NCI-H128 (cell line): ENCODE data around the gene EPX.

Experiments used
- DNase-seq: peaks from one replicate; lab custom pipeline; 2025; ENCODE audit not compliant: unreplicated experiment; lab: John Stamatoyannopoulos, UW

The EPX gene

DNA sequence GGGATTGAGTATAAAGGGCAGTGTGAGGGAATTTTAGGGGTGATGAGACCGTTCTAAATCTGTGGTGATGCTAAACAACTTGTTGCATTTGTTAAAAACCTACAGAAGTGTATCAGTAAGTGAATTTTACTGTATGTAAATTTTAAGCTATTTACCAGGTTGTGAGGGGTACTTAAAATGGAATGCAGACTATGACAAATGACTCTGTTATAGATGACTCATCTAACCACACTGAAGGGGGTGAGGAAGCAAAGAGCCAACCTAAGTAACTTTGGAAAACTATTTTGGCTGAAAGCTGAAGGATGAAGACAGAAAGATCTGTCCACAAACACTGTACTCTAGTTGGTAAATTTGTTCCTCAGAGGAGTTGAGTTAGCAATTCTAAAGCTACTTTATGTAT lies 31.8 kb downstream of the EPX start:
- DNase-seq = no peak

DNA sequence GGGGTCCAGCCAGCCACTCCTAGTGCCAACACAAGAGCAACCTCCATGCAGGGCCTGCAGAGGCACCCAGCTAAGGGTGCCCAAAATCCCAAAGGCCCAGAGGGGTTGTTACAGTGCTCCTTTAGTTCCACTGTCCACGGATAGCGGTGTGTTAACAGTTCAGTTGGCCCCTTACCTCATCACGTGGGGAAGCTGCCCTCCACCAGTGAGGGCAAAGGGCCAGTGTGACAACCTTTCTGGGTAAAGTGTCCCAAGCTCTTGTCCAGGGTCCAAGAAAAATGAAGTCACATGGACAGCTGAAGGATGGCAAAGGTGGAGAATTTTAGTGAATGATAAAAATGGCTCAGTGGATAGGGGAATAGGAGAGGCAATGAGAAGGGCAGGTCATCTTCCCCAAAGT lies 35.2 kb downstream of the EPX start:
- DNase-seq = no peak

DNA sequence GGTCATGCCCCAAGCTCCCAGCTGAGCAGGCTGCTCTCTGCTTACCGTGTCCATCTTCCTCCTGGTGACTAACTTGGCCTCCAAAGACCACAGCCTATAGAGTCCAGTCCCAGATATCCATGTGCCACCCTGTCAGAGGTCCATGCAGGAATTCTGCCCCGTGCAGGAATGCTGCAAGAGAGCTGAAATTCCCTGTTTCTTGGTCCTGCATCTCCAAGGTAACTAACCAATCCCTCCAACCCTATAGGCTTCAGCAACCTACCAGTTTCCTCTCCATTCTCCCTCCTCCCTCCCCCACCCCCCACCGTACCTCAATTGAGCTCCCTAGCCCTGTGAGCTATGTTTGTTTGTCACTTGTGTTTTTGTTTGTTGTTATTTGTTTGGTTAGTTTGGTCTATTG lies 36.2 kb downstream of the EPX start:
- no peak for DNase-seq

DNA sequence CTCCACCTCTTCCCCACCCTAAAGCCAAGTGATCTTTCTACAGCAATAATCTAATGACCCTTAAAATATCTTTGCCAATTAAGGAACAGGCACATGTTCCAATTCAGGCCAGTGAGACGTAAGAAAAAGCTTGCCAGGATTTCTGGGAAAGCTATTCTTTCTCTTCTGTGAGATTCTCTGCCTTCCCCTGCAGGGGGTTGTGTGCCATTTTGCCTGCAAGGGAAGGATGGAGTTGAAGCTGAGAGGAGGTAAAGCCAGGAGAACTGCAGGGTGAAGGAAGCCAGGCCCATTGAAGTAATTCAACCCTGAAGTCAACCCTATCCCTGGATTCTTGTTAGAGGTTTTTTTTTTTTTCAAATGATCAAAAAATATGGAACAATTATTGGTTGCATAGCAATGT lies 36.9 kb downstream of the EPX start:
- DNase-seq = no peak

DNA sequence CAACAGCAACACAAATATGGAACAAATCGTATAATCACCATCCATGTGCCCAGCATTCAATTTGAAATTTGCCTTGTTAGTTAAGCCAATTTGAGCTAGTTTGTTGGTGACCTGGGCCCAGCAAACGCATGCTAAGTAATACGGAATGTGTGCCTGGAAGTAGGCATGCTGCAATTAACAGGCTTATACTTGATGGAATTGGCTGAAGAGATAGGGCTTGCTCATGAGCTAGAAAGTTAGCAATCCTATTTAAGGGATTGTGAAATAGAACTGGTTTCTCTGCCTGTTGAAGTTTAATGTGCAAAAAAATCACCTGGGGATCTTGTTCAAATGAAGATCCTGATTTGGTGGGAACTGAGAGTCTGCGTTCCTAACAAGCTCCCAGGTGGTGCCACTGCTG lies 37.4 kb downstream of the EPX start:
- DNase-seq = no peak

DNA sequence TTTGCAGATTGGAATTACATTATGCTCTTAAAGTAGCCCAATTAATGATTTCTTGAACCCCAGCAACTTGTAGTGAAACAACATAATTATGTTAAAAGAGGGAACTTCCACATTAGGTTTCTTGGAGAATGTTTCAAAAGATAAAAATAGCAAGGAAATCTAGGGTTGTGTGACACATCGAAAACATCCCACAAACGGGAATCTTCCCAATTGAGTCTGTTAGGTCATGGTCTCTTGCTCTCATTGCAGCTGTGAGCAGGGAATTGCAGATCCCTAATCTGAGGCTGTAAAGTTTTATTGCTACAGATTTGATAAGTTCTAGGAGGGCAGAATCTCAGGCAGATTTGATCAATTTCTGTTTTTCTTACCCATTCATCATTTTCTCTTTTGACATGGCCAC lies 39.1 kb downstream of the EPX start:
- DNase-seq = no peak

DNA sequence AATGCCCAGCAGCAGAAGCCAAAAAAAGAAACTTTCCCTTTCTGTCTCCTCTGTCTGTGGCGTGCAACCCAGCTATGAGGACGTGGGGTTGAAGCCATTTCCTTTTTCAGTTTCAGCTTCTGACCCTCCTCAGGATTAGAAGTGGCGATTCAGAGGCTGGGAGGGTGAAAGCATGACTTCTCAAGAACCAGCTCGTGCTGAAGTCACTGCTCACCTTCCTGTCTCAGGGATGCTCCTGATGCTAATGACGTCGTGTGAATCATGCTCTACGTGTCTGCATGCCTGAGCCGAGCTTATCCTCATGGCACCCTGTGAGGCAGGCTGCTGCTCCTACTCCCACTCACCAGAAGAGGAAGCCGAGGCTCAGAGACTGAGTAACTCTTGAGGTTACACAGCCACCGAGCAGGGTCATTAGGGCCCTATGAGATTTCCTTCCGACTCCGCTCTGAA lies 40.2 kb downstream of the EPX start:
- no peak for DNase-seq

DNA sequence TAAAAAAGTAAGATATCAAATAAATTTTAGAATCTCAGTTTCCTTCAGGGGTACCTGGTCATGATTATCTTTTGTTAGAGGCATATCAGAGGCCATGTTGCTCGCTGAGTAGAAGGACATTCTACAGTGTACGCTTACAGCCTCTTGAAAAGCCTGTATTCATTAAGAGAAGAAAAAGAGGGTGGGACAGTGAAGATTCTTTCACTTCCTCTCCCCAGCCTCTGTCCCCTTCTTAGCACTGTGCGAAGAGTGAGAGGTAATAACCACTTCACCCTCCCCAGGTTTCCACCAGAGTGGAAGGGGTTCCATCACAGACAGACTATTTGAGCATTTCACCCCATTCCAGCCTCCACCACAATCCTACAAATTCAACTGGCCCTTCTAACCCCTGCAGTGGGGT lies 41.0 kb downstream of the EPX start:
- no peak for DNase-seq

DNA sequence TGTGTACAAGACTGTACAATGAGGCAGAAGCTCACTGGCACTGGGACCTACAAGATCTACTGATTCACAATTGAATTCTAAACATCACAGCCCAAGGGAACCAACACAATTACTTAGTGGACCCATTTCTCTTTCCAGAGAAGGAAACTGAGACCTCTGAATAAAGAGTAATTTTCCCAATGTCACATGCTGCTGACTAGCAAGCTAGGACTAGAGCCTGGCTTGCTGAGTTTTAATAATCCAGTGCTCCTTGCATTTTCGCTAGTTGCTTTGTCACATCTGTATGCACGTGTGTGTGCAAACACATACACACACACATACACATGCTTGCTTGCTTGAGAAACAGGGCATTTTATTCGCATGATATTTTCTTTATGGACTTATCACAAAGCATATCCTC lies 42.0 kb downstream of the EPX start:
- DNase-seq = no peak

DNA sequence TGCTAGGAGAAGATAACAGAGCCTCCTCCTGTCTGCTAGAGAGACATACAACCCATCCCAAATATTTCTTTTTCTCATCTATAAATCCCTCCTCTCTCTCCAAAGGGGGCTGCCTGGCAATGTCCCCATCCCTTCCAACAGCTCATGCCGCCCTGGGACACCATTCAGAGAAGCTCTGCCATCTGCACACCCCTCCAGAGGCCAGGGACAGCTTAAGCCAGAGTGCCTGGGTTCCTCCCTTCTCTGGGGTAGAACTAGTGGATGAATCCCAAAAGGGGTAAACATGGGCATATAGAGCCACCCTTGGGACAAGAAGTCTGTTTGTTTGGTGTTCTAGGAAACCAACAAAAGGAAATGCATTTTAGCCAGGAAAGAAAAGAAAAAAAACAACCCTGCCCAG lies 43.3 kb downstream of the EPX start:
- no peak for DNase-seq

DNA sequence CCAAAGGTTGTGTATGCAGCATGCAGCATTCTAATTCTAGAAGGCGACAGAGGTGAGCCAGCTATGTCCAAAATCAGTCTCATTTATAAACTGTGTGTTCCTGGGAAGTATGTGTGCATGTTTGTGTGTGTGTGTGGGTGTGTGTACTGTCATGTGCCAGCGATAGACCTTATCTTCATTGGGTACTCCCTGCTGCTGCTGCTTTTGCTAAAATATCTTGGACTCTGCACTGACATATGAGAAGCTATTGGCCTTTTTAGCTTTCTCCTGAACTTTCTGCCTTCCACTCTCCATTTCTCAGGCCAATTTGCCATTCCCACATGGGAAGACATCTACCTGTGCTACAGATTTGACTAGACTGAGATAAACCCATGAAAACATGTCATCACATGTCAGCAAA lies 43.9 kb downstream of the EPX start:
- no peak for DNase-seq

DNA sequence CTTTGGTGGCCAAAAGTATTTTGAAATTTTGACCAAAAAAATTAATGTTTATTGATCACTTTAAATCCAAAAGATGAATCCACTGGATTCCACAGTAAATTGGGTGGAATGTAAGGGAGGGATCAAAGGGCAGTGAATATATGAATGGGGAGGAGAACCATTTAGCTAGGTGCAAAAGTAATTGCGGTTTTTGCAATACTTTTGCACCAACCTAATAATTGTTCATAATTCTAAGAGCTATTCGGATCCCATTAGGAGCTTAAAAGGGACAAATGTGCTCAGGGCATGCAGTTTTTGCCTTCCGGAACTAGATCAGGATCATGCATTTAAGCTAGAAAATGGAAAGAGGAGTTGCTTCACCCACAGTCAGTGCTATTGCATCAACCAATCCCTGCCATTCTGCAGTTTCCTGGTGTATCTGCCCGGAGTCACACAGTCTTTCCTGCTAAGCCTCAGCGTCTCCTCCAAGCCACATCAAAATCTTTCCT lies 45.7 kb downstream of the EPX start, which contains the start of gene LPO:
Gene LPO, plus strand, starts transcription at position 438 of the 488 bp plus-strand sequence. CDS start 4,396 bp downstream, outside the sequence.
- no peak for DNase-seq

DNA sequence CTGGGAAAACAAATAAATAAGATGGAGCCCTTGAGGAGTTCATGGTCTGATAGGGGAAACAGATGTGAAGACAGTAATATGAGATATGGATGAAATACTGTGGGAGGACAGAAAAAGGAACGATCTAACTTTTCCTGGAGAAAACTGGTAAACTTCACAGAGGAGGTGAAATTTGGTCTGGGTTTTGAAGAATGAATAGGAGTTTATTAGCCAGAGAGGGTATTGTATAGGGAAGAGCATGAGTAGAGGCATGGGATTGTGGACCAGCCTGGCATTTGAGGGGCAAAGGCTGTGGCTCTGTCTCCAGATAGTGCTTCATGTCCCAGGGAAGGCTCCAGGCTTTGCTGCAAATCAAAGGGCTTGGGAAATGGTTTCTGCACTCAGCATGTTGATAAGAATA lies 47.5 kb downstream of the EPX start:
- no peak for DNase-seq

DNA sequence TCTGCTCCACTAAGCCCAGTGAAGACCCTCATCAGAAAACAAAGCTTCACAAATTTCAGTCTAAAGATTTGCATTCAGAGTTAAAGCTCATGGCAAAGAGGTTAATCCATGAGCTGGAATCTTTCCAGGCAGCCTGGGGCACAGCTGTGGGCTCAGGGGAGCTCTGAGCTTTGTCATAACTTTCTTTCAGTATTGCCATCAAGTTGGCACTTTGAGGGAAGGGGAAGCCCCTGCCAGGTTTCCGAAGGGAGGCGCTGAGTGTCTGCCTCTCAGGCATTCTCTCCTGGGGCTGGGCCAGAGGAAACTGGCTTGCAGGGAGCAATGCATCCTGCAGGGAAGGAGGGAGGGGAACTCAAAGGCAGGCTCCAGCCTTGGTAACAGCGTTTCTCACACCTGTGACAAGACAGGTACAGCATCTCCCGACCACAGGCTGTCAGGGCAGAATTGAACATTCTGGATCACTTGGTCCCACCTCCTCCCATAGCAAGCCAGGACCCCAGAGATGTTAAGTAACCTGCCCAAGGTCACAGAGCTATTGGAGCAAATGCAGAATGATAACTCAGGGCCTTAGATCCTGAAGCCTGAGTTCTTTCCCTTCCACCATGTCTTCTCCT lies 49.8 kb downstream of the EPX start:
- DNase-seq = no peak

DNA sequence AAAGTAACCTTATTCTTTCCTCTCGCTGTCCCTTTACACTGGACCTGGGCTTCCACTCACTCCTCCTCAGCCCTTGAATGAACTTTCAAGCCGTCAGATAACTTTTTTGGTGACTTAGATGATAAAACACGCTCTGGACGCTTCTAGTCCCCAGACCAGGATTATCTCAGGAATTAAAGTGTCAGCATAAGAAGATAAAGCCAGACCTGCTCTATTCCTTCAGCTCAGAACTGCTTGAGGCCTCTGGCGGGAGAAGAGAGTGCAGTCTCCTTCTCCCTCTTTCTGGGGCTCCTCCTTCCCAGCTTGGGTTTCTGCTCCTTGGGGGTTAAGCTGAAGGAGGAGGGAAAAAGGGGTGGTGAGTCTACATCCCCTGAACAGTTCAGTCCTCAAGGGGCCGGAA lies 52.4 kb downstream of the EPX start:
- DNase-seq = no peak

DNA sequence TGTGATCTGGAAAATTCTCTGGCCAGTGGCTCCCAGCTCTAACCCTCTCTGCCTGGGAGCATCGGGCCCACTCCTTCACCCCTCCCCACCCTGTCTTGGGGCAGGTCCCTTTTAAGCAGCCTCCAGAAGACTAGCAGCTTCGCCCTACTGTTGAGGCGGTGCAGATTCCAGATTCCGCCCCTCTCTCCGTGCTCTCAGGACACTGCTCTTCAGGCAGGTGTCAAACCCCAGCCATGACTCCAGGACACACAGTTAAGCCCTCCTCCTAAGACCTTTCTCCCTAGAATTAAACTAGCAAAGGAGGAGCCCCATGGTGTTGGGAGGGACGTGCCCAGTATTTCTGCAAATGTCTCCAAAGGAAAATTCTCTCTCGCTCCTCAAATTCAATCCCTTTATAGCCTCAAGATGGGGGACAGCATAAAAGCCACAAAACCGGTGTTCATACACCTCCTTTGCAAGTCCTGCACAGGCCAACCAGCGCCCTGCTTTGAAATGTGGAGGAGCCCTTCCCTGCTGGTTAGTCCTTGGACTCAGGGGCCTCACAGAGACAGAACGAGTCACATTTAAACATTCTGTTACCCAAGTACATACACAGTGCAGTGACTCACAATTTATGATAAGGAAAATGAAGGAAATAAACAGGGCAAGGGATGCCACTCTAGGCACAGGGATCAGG lies 53.0 kb downstream of the EPX start:
- no peak for DNase-seq

DNA sequence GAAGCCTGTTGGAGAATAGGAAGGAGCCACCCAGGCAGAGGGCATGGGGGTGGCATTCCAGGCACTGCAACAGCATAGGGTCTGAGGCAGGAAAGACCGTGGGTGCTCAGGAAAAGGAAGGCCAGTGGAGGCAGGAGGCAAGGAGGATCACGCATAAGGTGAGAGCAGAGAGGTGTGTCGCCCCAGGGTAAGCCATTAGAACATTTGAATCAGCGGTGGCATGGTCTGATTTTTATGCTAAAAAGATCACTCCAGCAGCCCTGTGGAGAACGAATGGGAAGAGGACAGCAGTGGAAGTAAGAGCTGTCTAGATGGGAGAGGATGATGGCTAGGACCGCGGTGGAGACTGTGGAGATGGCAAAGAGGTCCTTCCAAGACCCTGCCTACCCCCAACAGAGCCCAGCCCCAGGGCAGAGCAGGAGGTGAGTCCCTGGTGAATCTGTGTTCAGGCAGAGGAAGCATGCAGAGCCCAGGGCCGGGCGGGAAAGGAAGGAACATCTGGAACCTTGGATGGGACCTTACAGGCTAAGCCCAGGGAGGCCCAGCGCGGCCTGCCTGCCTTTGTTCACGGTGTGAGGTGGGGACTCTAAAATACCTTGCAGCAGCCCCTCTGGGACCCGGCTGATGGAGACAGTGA lies 53.7 kb downstream of the EPX start:
- no peak for DNase-seq

DNA sequence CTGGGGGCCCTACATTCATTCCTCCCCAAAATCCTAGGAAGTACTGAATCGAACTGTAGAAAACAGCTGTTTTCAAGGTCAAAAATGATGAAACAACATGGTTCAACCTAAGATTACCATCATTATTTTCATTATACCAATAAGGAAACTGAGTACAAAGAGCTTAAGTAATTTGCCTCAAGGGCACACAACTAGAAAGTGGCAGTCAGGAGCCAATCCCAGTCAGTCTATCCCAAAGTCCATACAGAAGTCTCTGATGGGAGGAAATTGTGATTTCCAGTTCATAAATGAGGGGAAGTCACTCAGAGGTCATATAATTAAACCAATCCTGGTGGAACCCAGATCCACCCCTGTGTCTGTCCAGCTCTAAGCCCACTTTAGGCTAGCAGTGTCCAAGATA lies 54.3 kb downstream of the EPX start:
- no peak for DNase-seq

DNA sequence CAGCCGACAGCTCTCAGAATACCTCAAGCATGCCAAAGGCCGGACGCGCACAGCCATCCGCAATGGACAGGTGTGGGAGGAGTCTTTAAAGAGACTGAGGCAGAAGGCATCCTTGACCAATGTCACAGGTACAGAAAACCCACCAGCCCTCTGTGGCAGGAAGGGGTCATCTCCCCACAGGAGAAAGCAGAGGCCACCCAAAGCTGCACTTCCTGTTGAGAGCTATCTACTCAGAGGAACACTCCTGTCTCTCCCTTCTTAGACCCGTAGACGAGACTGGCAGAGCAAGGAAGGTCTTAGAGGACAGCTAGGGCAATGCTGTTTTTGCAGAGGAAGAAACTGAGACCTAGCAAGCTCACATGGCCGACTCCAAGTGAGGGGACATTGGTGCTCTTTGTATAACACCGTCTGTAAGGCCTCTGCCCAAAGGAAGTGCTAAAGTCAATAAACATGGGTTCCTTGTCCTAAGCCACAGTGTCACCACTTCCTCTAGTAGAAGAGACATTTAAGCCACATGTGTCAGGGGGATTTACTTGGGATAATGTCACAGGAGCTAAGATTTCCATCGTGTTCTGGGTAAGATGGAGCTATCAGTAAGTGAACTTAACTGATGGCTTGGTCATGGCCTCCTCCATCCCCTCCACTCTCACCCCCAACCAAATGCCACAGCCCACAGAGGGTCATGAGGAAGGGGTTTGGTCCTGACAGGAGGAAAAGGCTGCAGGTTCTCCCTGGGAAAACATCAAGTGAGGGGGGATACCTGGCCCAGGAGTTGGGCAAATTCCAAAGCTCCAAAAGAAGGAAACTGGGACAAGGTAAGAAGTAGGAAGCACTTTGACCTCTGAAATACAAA lies 55.2 kb downstream of the EPX start:
- no peak for DNase-seq

DNA sequence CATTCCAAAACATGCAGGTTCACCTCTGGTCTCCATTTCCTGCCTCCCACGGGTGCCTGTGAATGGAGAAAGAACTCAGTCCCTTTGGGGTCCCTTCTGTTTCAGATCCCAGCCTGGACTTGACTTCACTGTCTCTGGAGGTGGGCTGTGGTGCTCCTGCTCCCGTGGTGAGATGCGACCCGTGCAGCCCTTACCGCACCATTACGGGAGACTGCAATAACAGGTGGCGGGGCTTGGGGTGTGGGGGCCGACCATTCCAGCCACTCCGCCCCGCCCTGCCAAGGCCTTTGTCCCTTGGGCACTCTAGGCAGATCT lies 56.4 kb downstream of the EPX start:
- no peak for DNase-seq

DNA sequence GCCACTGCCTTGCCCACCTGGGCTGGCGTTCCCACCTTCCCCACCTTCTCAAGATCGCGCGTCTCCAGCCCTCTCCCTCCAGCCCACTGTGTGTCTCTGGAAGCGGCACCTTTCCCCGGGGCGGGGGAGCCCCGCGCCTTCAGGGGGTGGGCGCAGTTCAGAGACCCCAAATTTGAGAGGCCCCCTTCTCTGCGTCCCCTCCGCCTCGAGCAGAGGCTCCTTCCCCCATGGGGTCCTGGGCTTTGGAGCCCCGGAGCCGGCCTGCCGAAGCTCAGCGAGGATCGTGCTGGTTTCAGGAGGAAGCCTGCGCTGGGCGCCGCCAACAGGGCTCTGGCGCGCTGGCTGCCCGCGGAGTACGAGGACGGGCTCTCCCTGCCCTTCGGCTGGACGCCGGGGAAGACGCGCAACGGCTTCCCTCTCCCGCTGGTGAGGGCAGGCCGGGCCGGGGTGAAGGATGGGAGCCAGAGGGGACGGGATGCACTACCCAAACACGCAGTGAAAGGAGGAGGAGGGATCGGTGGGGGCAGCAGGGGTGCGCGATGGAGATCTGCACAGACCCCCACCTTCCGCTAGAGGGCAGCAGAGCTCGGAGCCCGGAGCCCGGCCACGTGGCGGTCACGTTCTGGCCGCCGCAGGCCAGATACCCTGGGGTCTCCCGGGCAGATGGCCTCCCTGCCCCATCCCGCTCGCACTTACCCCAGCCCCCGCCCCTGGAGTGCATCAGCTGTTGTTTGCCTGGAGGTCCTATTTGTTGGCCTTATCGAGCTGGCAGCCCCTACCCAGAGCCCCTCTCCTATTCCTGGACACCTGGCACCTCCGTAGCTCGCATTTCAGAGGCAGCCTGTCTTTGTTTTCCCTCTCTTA lies 57.0 kb downstream of the EPX start:
- DNase-seq = peak; percentile 21
